ENCODE measurements around the gene MRPL49.
"Not testable (repeated sequence)": the region's sequence is repeated elsewhere in the genome, so short reads cannot be mapped to it uniquely, and the experiment has no call there.

MRPL49 gene

DNA sequence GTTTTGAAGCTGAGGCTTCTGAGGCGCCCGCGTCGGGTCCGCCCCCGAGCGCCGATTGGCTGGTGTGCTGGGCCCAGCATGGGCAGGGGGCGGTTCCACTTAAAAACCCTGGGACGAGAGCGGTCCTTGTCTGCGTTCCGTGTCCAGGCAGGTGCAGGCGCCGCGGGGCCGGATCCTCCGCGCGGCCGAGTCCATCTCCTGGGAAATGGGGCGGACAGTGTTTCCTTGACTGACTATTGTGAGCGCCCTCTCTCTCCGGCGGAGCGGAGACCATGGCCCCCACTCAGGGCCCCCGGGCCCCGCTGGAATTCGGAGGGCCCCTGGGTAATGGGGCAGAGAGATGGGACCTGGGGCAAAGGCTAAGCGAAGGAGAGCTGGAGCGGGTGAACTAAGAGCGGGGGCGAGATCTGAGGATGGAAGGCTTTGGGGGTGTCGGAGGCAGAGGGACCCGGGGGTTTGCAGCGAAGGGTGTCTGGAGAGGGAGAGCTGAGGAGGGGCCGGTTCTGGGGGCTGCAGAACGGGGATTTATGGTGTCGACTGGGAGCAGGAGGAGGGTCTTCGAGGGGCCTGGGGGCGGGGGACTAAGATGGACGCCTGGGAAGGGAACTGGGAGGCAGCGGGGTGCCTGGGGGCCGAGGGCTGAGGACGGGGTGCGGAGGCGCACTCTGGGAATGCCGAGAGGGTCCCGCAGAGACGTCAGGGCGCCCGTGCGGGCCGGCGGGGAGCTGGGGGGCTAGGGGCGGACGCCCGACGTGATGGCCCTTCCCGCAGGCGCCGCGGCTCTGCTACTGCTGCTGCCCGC, 10.2 kb upstream of the MRPL49 start, which contains the start of gene TM7SF2:
TM7SF2 (plus strand) TSS at position 129 of the 802 bp plus-strand sequence; CDS start at position 273, 144 bp downstream.
- Mint-ChIP-seq H3K9me3 (no peaks in the 10 kb centered on the region), H3K27ac (peak within 1 kb of the TSS; percentile 90), H3K36me3 (peaks cover under 1% of the 10 kb centered on the region), H3K4me3 (peak within 1 kb of the TSS; percentile 97), H3K4me1 (peaks cover 54% of the 10 kb centered on the region), H3K27me3 (no peaks in the 10 kb centered on the region)
- ATAC-seq, result peak; percentile 90

- Mint-ChIP-seq H3K27ac (peak overlapping the region; percentile 90), H3K9me3 (no peaks in the 10 kb centered on the region), H3K36me3 (peaks cover 2% of the 10 kb centered on the region), H3K4me3 (peak overlapping the region; percentile 97), H3K27me3 (no peaks in the 10 kb centered on the region), H3K4me1 (peaks cover 59% of the 10 kb centered on the region)
- peak; percentile 67 for ATAC-seq
These were observed 9.4 kb upstream of the MRPL49 start for GRCh38 chr11:65112546-65113360.

DNA sequence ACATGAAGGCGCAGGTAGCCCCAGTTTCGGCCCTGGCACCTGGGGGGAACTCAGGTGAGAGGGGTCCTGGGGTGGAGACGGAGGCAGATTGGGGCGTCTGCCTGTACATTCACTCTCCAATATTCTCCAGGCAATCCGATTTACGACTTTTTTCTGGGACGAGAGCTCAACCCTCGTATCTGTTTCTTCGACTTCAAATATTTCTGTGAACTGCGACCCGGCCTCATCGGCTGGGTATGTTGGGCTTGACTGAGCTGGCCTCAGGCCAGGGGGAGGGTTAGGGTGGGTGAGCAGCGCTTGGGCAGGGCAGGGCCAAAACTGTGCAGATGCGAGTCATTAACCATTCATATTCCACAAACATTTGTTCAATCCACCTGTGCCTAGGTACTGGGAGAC, 8.8 kb upstream of the MRPL49 start:
- Mint-ChIP-seq H3K27ac (peak overlapping the region; percentile 90), H3K36me3 (peaks cover 7% of the 10 kb centered on the region), H3K4me3 (peak overlapping the region; percentile 97), H3K27me3 (no peaks in the 10 kb centered on the region), H3K9me3 (no peaks in the 10 kb centered on the region), H3K4me1 (peaks cover 65% of the 10 kb centered on the region)
- no peak for ATAC-seq

DNA sequence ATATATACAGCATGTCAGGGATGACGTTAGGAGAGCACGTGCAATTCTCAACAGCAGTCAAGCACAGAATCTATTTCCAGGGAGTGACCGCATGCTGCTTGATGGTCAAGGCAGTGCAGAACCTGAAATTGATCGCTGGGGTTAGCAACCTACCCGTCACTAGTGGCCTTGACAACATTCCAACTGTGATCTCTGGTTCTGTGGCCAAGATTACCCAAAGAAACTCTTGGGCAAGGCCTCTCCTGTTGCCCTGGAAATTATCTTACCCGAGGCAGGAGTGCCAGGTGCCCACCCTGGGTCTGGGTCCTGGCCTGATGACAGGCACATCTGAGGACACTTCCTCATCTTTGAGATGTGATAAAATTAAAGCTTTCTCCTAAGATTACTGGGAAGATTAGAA, 8.3 kb upstream of the MRPL49 start:
- Mint-ChIP-seq H3K9me3 (no peaks in the 10 kb centered on the region), H3K36me3 (peaks cover 12% of the 10 kb centered on the region), H3K4me3 (no peak overlapping the region), H3K4me1 (peaks cover 70% of the 10 kb centered on the region), H3K27ac (peak overlapping the region; percentile 90), H3K27me3 (no peaks in the 10 kb centered on the region)
- no peak for ATAC-seq

- Mint-ChIP-seq H3K4me1 (peaks cover 74% of the 10 kb centered on the region), H3K4me3 (no peak overlapping the region), H3K27me3 (no peaks in the 10 kb centered on the region), H3K9me3 (no peaks in the 10 kb centered on the region), H3K36me3 (peaks cover 18% of the 10 kb centered on the region), H3K27ac (no peak overlapping the region)
- no peak for ATAC-seq
These were observed 7.5 kb upstream of the MRPL49 start for GRCh38 chr11:65114538-65115171.

DNA sequence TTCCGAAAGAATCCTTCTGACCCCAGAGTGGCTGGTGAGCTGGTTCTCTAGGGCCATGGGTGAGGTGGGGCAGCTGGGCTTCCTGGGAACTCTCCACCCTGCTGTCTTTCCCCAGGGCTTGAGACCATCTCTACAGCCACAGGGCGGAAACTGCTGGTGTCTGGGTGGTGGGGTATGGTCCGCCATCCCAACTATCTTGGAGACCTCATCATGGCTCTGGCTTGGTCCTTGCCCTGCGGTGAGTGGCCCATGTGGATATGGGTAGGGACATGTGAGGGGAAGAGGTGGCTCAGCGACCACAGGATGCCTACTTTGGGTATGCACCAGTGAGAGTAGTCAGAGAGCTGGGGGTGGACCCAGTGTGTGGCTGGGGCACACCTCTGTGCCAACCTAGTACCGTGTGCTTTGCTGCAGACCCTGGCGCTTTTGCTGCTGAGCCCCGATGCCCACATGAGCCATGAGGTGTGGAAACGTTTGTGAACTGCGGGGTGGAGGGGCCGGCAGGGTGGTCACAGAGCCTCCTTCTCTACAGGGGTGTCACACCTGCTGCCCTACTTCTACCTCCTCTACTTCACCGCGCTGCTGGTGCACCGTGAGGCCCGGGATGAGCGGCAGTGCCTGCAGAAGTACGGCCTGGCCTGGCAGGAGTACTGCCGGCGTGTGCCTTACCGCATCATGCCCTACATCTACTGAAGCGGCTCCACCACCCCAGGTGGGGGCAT, 6.6 kb upstream of the MRPL49 start:
- peaks cover 73% of the 10 kb centered on the region for H3K4me1 Mint-ChIP-seq
- H3K4me3 Mint-ChIP-seq, result peak overlapping the region; percentile 90
- no peaks in the 10 kb centered on the region for H3K27me3 Mint-ChIP-seq
- ATAC-seq, result no peak
- H3K9me3 Mint-ChIP-seq, result no peaks in the 10 kb centered on the region
- H3K27ac Mint-ChIP-seq, result peak overlapping the region; percentile 100
- peaks cover 23% of the 10 kb centered on the region for H3K36me3 Mint-ChIP-seq

DNA sequence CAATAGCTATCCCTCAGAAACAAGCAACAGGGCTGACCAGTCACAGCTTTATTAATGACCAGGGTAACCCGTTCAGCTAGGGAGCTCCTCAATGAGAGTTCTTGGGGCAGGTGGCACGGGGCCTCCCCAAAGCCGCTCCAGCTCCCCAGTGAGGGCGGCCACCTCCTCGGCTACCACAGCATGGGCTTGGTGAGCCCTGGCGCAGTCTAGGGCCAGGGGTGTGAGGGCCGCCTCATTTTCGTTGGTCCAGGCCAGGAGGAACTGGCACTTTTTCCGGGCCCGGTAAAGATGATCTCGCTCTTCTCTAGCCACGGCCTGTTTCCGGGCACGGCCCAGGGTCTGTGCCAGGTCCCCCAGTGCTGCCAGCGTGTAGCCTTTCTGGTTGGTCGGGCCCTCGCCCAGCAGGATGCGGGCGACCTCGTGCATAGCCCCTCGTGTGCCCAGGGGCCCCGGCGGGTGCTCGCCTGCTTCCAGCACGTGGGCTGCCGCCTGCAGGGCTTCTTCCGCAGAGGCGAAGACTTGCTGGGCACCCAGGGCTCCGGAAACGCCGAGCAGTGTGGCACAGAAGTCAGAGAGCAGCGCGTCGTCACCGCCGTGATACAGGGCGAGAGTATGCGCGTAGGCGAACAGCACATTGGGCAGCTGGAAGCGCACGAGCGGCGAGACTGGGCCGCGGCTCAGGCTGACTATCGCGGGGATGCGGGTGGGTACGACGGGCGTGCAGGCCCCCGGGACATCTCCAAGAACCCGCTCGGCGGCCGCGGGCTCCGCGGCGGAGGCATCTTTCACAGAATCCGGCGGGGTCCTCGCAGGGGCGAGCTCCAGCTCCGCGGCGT, 5.5 kb upstream of the MRPL49 start:
- peak overlapping the region; percentile 100 for H3K27ac Mint-ChIP-seq
- peak; percentile 13 for ATAC-seq
- H3K4me1 Mint-ChIP-seq, result peaks cover 73% of the 10 kb centered on the region
- H3K36me3 Mint-ChIP-seq, result peaks cover 34% of the 10 kb centered on the region
- H3K4me3 Mint-ChIP-seq, result peak overlapping the region; percentile 90
- no peaks in the 10 kb centered on the region for H3K27me3 Mint-ChIP-seq
- H3K9me3 Mint-ChIP-seq, result no peaks in the 10 kb centered on the region

- ATAC-seq, result peak; percentile 86
- H3K36me3 Mint-ChIP-seq, result peaks cover 42% of the 10 kb centered on the region
- H3K9me3 Mint-ChIP-seq, result no peaks in the 10 kb centered on the region
- peak within 1 kb of the TSS; percentile 100 for H3K27ac Mint-ChIP-seq
- peak within 1 kb of the TSS; percentile 90 for H3K4me3 Mint-ChIP-seq
- H3K4me1 Mint-ChIP-seq, result peaks cover 74% of the 10 kb centered on the region
- no peaks in the 10 kb centered on the region for H3K27me3 Mint-ChIP-seq
These were observed 4.7 kb upstream of the MRPL49 start, which contains the start of gene ZNHIT2 for GRCh38 chr11:65117206-65118096. Gene ZNHIT2, minus strand, starts transcription at chr11:65117701. Its CDS starts 48 bp downstream, at chr11:65117653.

GRCh38 chr11:65118097-65118837, 3.9 kb upstream of the MRPL49 start:
- Mint-ChIP-seq H3K36me3 (peaks cover 42% of the 10 kb centered on the region), H3K27me3 (no peaks in the 10 kb centered on the region), H3K4me1 (peaks cover 73% of the 10 kb centered on the region), H3K27ac (peak overlapping the region; percentile 100), H3K9me3 (no peaks in the 10 kb centered on the region), H3K4me3 (peak overlapping the region; percentile 90)
- ATAC-seq, result no peak

- not testable (repeated sequence) for ATAC-seq, H3K27me3 Mint-ChIP-seq, H3K9me3 Mint-ChIP-seq
- Mint-ChIP-seq H3K4me3 (peak overlapping the region; percentile 19), H3K36me3 (peaks cover 42% of the 10 kb centered on the region), H3K4me1 (peaks cover 72% of the 10 kb centered on the region), H3K27ac (peak overlapping the region; percentile 100)
These were observed 3.0 kb upstream of the MRPL49 start for GRCh38 chr11:65118891-65119669.

DNA sequence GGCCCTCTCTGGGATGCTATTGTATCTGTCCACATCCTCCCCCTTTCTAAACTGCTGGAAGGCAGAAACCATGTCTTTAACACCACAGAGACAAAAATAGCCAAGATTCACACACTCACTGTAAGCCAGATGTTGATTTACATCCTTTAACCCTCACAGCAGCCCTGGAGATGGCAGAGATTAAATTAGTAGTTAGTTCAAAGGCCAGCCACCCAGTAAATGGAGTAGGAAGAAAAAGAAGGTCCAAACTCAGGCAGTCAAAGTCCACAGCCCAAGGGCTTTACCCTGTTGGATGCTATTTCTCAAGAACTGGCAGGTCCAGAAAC, 2.5 kb upstream of the MRPL49 start:
- Mint-ChIP-seq H3K9me3 (no peaks in the 10 kb centered on the region), H3K27ac (peak overlapping the region; percentile 100), H3K27me3 (no peaks in the 10 kb centered on the region), H3K4me3 (peak overlapping the region; percentile 15), H3K36me3 (peaks cover 42% of the 10 kb centered on the region), H3K4me1 (peaks cover 78% of the 10 kb centered on the region)
- no peak for ATAC-seq

DNA sequence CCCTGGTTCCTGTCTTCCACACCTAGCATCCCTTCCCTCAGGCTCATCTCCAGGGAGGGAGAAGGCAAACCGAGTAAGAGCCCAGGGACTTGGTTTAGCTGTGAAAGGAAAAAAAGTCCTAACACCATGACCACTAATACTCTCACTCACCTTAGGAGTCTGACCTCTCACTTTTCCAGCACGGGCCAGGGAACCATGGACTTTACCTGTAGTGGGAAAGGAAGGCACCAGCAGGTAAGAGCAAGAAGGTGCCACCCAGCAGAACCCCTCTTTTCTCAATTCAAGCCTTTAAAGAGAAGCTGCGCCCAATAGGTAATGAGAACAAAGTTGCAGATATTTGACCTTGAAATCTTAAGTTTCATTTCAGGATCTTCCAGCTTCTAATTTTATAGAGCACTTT, 1.3 kb upstream of the MRPL49 start:
- H3K9me3 Mint-ChIP-seq, result no peaks in the 10 kb centered on the region
- no peak for ATAC-seq
- peaks cover 50% of the 10 kb centered on the region for H3K36me3 Mint-ChIP-seq
- H3K4me1 Mint-ChIP-seq, result peaks cover 71% of the 10 kb centered on the region
- peak overlapping the region; percentile 99 for H3K4me3 Mint-ChIP-seq
- H3K27me3 Mint-ChIP-seq, result no peaks in the 10 kb centered on the region
- H3K27ac Mint-ChIP-seq, result peak overlapping the region; percentile 100

Data from stimulated activated memory B cell treated with anti-CD40 and anti-IgM and Interleukin-4, amounts not matched to agents 10 μg/mL and 1 μg/mL and 100 μg/mL, for 72 hours (primary cell).